HepG2 (cell line): Measurements from ENCODE around the gene CNP. TPM values are rescaled to one million over a fixed set of nuclear protein-coding genes. Genes with fewer than 3 reads are reported as not detected.

Source experiments
- ATAC-seq: fragments of 200-7000 bp; cut with Tn5 transposase; 3 replicates; pipeline ENCODE4 v1.9.1; 2020; ENCODE audit warnings: mild to moderate bottlenecking, moderate library complexity
- BruUV-seq: library from RNA; stranded (reverse); fragments of 400-500 nt; replicated peaks from 2 replicates; lab custom pipeline; 2021; lab: Mats Ljungman, UMichigan
- CTCF ChIA-PET: fragments of 300-600 bp; formaldehyde crosslinking; extraction: SDS; loops from one replicate; lab custom pipeline; 2021; ENCODE audit warnings: low total read pairs, inconsistent platforms, low intra/inter-chr PET ratio; lab: Yijun Ruan, JAX
- POLR2A ChIA-PET: fragments of 350-600 bp; sonication (Branson Sonifier 250); formaldehyde crosslinking; loops from one replicate; lab custom pipeline; 2020; ENCODE audit warnings: antibody characterized with exemption, inconsistent platforms; lab: Yijun Ruan, JAX
- DNase-seq: peaks from one replicate; pipeline ENCODE4 v3.0.0-alpha.2; 2015; ENCODE audit warnings: low spot score
- FAIRE-seq: peaks from 3 replicates; lab custom pipeline; 2011; peaks lifted over from hg19 to GRCh38; lab: Jason Lieb, UNC
- H2AFZ ChIP-seq: one replicate; pipeline ENCODE4 v1.6.1; 2011; ENCODE audit warnings: low read length, inconsistent platforms
- H3K27ac ChIP-seq: fragments of 300-600 bp; 3 replicates; pipeline ENCODE4 v1.8.0; 2011; ENCODE audit warnings: mixed run types, mild to moderate bottlenecking, mixed read lengths, low read length, inconsistent platforms; ENCODE audit not compliant: insufficient read depth; ENCODE audit errors: extremely low read length
- H3K27me3 ChIP-seq, 2 experiments: fragments of 200-600 bp in 1 of 2; 2 replicates in 1 of 2; 3 replicates in 1 of 2; pipeline versions ENCODE4 v1.6.0 to v1.8.0; 2011; ENCODE audit warnings: low read length in 2 of 2, mild to moderate bottlenecking in 2 of 2, moderate library complexity in 2 of 2, inconsistent platforms in 1 of 2; ENCODE audit not compliant: insufficient read depth in 2 of 2, control insufficient read depth in 1 of 2
- H3K36me3 ChIP-seq, 2 experiments: fragments of 200-600 bp in 1 of 2; replicated peaks in 1 of 2; 2 replicates in 1 of 2; 3 replicates in 1 of 2; pipeline versions ENCODE4 v1.5.1 to v1.8.0; 2011; ENCODE audit warnings: low read length in 2 of 2, inconsistent platforms in 1 of 2; ENCODE audit not compliant: insufficient read depth in 2 of 2, control insufficient read depth in 1 of 2
- H3K4me1 ChIP-seq: 2 replicates; pipeline ENCODE4 v1.5.1; 2012; ENCODE audit warnings: low read length, inconsistent platforms; ENCODE audit not compliant: insufficient read depth
- H3K4me2 ChIP-seq: 2 replicates; pipeline ENCODE4 v1.6.0; 2011; ENCODE audit warnings: low read depth, low read length, inconsistent platforms
- H3K4me3 ChIP-seq, 3 experiments: fragments of 200-600 bp in 1 of 3; sonication (generic), shearing (Covaris generic) in 1 of 3; replicated peaks in 1 of 3; 2 replicates each; pipeline ENCODE4 v1.5.1; 2011 to 2016; ENCODE audit warnings: low read length in 3 of 3, inconsistent platforms in 2 of 3, low read depth in 2 of 3, mild to moderate bottlenecking in 2 of 3, control low read depth in 1 of 3, mixed read lengths in 1 of 3; ENCODE audit not compliant: insufficient read depth in 1 of 3
- H3K79me2 ChIP-seq: one replicate; pipeline ENCODE4 v1.6.1; 2011; ENCODE audit warnings: low read length, inconsistent platforms; ENCODE audit not compliant: insufficient read depth
- H3K9ac ChIP-seq: 2 replicates; pipeline ENCODE4 v1.6.0; 2011; ENCODE audit warnings: mild to moderate bottlenecking, low read depth, low read length, inconsistent platforms; ENCODE audit not compliant: insufficient read depth
- H3K9me3 ChIP-seq: 2 replicates; pipeline ENCODE4 v1.5.1; 2012; ENCODE audit warnings: mild to moderate bottlenecking, low read length
- H4K20me1 ChIP-seq: 2 replicates; pipeline ENCODE4 v1.6.0; 2011; ENCODE audit warnings: inconsistent platforms, mild to moderate bottlenecking, low read length, moderate library complexity; ENCODE audit not compliant: insufficient read depth
- GATA4 ChIP-seq: sonication (generic); IDR thresholded peaks from 2 replicates; pipeline ENCODE4 v1.6.1; 2016; ENCODE audit warnings: antibody characterized with exemption, low read depth, borderline replicate concordance
- GATAD1 ChIP-seq: IDR thresholded peaks from 2 replicates; pipeline ENCODE4 v1.6.1; 2016; ENCODE audit warnings: missing genetic modification reagents, missing compliant biosample characterization
- KDM2A ChIP-seq: sonication (generic); formaldehyde crosslinking; IDR thresholded peaks from 2 replicates; pipeline ENCODE4 v1.4.0; 2020; ENCODE audit warnings: low read depth, missing genetic modification reagents, borderline replicate concordance
- MED1 ChIP-seq: sonication (generic); formaldehyde crosslinking; IDR thresholded peaks from 2 replicates; pipeline ENCODE4 v1.4.0; 2020; ENCODE audit warnings: missing genetic modification reagents
- MEF2D ChIP-seq: sonication (generic); formaldehyde crosslinking; IDR thresholded peaks from 2 replicates; pipeline ENCODE4 v1.5.1; 2020; ENCODE audit warnings: mild to moderate bottlenecking, missing genetic modification reagents
- SSRP1 ChIP-seq: IDR thresholded peaks from 2 replicates; pipeline ENCODE4 v1.6.1; 2016; ENCODE audit warnings: control low read depth
- TEAD3 ChIP-seq: optimal IDR thresholded peaks from 2 replicates; pipeline ENCODE3; 2016; ENCODE audit warnings: borderline replicate concordance
- ZFP36L1 ChIP-seq: sonication (generic); formaldehyde crosslinking; IDR thresholded peaks from 2 replicates; pipeline ENCODE4 v1.8.0; 2022; ENCODE audit warnings: mild to moderate bottlenecking, missing genetic modification reagents, moderate library complexity
- ZNF121 ChIP-seq: sonication (generic); formaldehyde crosslinking; IDR thresholded peaks from 2 replicates; pipeline ENCODE4 v1.5.0; 2020; ENCODE audit warnings: mild to moderate bottlenecking, missing genetic modification reagents
- ZNF143 ChIP-seq: sonication (generic); formaldehyde crosslinking; IDR thresholded peaks from 2 replicates; pipeline ENCODE4 v1.4.0; 2020; ENCODE audit warnings: missing genetic modification reagents
- ZNF333 ChIP-seq: sonication (generic); formaldehyde crosslinking; IDR thresholded peaks from 2 replicates; pipeline ENCODE4 v1.4.0; 2020; ENCODE audit warnings: mild to moderate bottlenecking, missing genetic modification reagents, borderline replicate concordance
- WGBS: methylation state at CpG from one replicate; pipeline ENCODE4 v1.1.6; 2017; ENCODE audit warnings: low lambda C conversion rate; 5-methylcytosine and 5-hydroxymethylcytosine counted together
- in situ Hi-C: cut with HindIII; loops from 2 replicates; pipeline ENCODE4 v1.10.0; 2017; ENCODE audit warnings: low pct_unique_long_range_greater_than_20kb; ENCODE audit not compliant: extremely low pct_ligation_motif_present
- intact Hi-C: fragments of 100-400 bp; cut with micrococcal nuclease; formaldehyde crosslinking; loops from one replicate; pipeline ENCODE4 v1.10.0; 2022; ENCODE audit not compliant: unreplicated experiment
- polyA plus RNA-seq, 8 experiments: library from polyadenylated mRNA; depleted of rRNA in 3 of 8; stranded (reverse) in 7 of 8; unstranded in 1 of 8; fragments of >200 nt; fragmentation: Illumina TruSeq in 4 of 8; extraction: Trizol in 4 of 8; gene quantifications; 2 replicates each; pipeline versions ENCODE4 v1.2.1 to v1.2.3, GENCODE V29; 2011 to 2016; ENCODE audit warnings: low read depth in 4 of 8, missing spikeins in 1 of 8, mixed read lengths in 1 of 8; ENCODE audit not compliant: insufficient read depth in 1 of 8
- total RNA-seq, 5 experiments: library from RNA; depleted of rRNA; stranded (reverse); fragments of >200 nt; fragmentation: Illumina TruSeq; extraction: Trizol; gene quantifications; 2 replicates each; pipeline ENCODE4 v1.2.3, GENCODE V29; 2016; ENCODE audit warnings: low read depth in 1 of 5
- TF ChIP-seq, protein P1 (sequence below): sonication (generic); formaldehyde crosslinking; IDR thresholded peaks from 2 replicates; pipeline ENCODE4 v1.9.0; 2022; ENCODE audit warnings: missing genetic modification reagents, mild to moderate bottlenecking, borderline replicate concordance
- TF ChIP-seq, protein P2 (sequence below): sonication (generic); formaldehyde crosslinking; IDR thresholded peaks from 2 replicates; pipeline ENCODE4 v1.5.1; 2020; ENCODE audit warnings: missing genetic modification reagents, mild to moderate bottlenecking, borderline replicate concordance

The CNP gene
- total and polyA plus RNA-seq, 2 of the 13 experiments (the other 11 are each of a cell fraction or from before 2014, with no cell fraction given), result 97.2 to 161 TPM

DNA sequence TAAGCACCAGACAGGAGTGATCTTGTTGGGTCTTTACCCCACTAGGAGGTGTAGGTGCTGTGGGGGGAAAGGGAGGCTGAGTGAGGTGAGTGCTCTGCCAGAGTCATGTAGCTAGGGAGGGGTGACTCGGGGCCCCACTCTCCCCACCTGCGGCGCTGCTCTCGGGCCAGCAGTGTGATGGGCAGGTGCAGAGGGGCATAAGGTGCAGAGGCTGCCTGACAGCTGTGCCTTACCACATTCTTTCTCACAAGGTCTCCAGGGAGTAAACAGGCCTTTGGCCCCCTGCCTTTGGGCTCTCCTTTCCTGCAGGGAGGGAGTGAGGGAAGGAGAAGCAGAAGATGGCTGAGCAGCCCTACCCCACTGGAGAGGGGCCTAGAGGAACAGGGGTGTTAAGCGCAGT lies 4.5 kb upstream of the CNP start:
- Histone ChIP-seq H3K27ac (no peak overlapping the region), H3K4me3 (0 out of 6 replicates have a peak overlapping the region, but pooled peaks of 1 of the 3 experiments have one; percentile 61), H3K27me3 (peaks cover 3 to 25% of the 10 kb centered on the region in 2 experiments; a peak in 4 of 5 replicates), H2AFZ (no peak overlapping the region), H3K9me3 (no peaks in the 10 kb centered on the region), H4K20me1 (no peaks in the 10 kb centered on the region), H3K9ac (no peak overlapping the region), H3K36me3 (no peaks in the 10 kb centered on the region), H3K79me2 (peaks cover 4% of the 10 kb centered on the region), H3K4me2 (peak overlapping the region; percentile 77), H3K4me1 (peaks cover 74% of the 10 kb centered on the region)
- in situ Hi-C loops (loop anchor here (5.0 kb wide), 2 partner anchors 100 to 150 kb away; partner anchors contain the start of gene DHX58), intact Hi-C loops (loop anchor here (2.0 kb wide), 1 partner anchor 155 kb away; no protein-coding TSS in a partner anchor)
- DNase-seq, result no peak
- no peak for FAIRE-seq
- no TSS peak for BruUV-seq
- ATAC-seq, result no peak
- TF ChIP-seq MED1 (CRISPR knock-in tag), result 0 out of 2 replicates have a peak, but pooled peaks have one; percentile 4
- TF ChIP-seq TEAD3, result no peak
- 20% methylated on average over 5 of the region's 5 CpGs for WGBS
- POLR2A ChIA-PET, result interaction anchor here (9.0 kb wide), 1 partner anchor 55 kb away, joined by 180 read pairs; the partner anchor contains the start of genes DNAJC7 and NKIRAS2
- CTCF ChIA-PET, result interaction anchor here (1.8 to 2.6 kb wide), 3 partner anchors 66 to 154 kb away, joined by 9 to 26 read pairs (median 17); no protein-coding TSS in a partner anchor

DNA sequence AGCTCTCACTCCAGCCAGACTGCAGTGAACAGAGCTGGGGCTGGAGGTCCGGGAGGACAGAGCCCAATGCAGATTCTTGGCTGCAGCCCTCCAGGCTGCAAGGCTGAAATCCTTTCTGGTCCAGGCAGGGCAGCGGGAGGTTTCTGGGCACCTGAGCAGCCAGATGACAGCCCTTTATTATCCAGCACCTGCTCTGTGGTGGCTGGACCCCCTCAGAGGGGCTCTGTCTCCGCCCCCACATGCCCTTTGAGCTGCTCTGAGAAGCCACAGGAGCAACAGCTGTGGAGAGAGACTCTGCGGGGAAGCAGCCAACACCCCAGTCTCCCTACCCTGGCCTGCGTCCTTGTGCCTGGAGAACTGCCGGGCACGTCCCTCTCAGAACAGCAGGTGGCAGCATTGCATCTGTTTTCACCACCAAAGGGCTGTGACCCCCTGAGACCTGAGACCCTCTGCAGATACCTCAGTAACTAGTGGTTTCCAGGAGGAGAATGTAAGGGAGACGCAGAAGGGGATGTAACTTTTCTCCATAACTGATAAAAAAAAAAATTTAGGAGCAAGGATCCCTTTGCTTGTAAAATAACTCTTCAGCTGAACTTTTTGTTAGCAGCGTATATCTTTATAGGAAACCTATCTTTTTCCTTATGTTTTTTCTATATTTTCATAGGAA lies 3.7 kb upstream of the CNP start:
- BruUV-seq, result no TSS peak
- DNase-seq, result peak; percentile 74
- Histone ChIP-seq H3K27me3 (peaks cover 3 to 25% of the 10 kb centered on the region in 2 experiments; a peak in 4 of 5 replicates), H3K4me1 (peaks cover 74% of the 10 kb centered on the region), H3K9ac (peak overlapping the region; percentile 25; the same call in 1 of the 2 replicates), H2AFZ (no peak overlapping the region), H3K27ac (no peak overlapping the region), H3K36me3 (peaks cover 0 to 2% of the 10 kb centered on the region in 2 experiments; a peak in 3 of 5 replicates), H3K79me2 (peaks cover 12% of the 10 kb centered on the region), H3K9me3 (no peaks in the 10 kb centered on the region), H4K20me1 (no peaks in the 10 kb centered on the region; the same call in 1 of the 2 replicates), H3K4me2 (peak overlapping the region; percentile 77), H3K4me3 (peak overlapping the region in 2 of 3 experiments; percentile 8 to 61; a peak in 1 of 6 replicates)
- FAIRE-seq, result peak; percentile 98
- WGBS, result 15% methylated on average over 9 of the region's 9 CpGs
- ChIA-PET CTCF (interaction anchor here (1.2 to 2.6 kb wide), 8 partner anchors 46 to 154 kb away, joined by 4 to 26 read pairs (median 8); no protein-coding TSS in a partner anchor), POLR2A (interaction anchor here (9.0 kb wide), 1 partner anchor 55 kb away, joined by 180 read pairs; the partner anchor contains the start of genes DNAJC7 and NKIRAS2)
- in situ Hi-C loops (loop anchor here (5.0 kb wide), 2 partner anchors 99 to 149 kb away; partner anchors contain the start of gene DHX58), intact Hi-C loops (loop anchor here (1.0 to 2.0 kb wide), 3 partner anchors 65 to 154 kb away; no protein-coding TSS in a partner anchor)
- peak; percentile 35 for ATAC-seq
- TF ChIP-seq MEF2D (CRISPR knock-in tag), result 0 out of 2 replicates have a peak, but pooled peaks have one; percentile 23
- TF ChIP-seq ZNF333, result peak; percentile 69; the same call in 1 of the 2 replicates
- TF ChIP-seq, protein P1, sequence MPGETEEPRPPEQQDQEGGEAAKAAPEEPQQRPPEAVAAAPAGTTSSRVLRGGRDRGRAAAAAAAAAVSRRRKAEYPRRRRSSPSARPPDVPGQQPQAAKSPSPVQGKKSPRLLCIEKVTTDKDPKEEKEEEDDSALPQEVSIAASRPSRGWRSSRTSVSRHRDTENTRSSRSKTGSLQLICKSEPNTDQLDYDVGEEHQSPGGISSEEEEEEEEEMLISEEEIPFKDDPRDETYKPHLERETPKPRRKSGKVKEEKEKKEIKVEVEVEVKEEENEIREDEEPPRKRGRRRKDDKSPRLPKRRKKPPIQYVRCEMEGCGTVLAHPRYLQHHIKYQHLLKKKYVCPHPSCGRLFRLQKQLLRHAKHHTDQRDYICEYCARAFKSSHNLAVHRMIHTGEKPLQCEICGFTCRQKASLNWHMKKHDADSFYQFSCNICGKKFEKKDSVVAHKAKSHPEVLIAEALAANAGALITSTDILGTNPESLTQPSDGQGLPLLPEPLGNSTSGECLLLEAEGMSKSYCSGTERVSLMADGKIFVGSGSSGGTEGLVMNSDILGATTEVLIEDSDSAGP (CRISPR knock-in tag), result peak; percentile 34
- peak; percentile 68; the same call in 1 of the 2 replicates for TF ChIP-seq ZNF121 (CRISPR knock-in tag)
- peak; percentile 55 for TF ChIP-seq GATAD1 (CRISPR knock-in tag)
- no peak for TF ChIP-seq ZNF143 (CRISPR knock-in tag)
- TF ChIP-seq SSRP1 (CRISPR knock-in tag), result 0 out of 2 replicates have a peak, but pooled peaks have one; percentile 55
- peak; percentile 58; the same call in 1 of the 2 replicates for TF ChIP-seq ZFP36L1 (CRISPR knock-in tag)
- TF ChIP-seq KDM2A (CRISPR knock-in tag), result peak; percentile 68; the same call in 1 of the 2 replicates
- TF ChIP-seq GATA4, result no peak
- TF ChIP-seq, protein P2, sequence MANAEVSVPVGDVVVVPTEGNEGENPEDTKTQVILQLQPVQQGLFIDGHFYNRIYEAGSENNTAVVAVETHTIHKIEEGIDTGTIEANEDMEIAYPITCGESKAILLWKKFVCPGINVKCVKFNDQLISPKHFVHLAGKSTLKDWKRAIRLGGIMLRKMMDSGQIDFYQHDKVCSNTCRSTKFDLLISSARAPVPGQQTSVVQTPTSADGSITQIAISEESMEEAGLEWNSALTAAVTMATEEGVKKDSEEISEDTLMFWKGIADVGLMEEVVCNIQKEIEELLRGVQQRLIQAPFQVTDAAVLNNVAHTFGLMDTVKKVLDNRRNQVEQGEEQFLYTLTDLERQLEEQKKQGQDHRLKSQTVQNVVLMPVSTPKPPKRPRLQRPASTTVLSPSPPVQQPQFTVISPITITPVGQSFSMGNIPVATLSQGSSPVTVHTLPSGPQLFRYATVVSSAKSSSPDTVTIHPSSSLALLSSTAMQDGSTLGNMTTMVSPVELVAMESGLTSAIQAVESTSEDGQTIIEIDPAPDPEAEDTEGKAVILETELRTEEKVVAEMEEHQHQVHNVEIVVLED (CRISPR knock-in tag), result no peak
